ENCODE measurements around the gene TXK. TPM values are rescaled to one million over a fixed set of nuclear protein-coding genes. Genes with fewer than 3 reads are reported as not detected.

The TXK gene
- total RNA-seq, 2 donors from 2014 or later = 2.7 to 2.8 TPM

- no peak for ATAC-seq (ENCODE audit: insufficient number of reproducible peaks, low FRiP score, low read depth)
Measured at GRCh38 chr4:48082956-48083355, 51.1 kb downstream of the TXK start.

GRCh38 chr4:48081196-48081595 lies 52.9 kb downstream of the TXK start:
- H3K27me3 ChIP-seq (replicated peaks; ENCODE audit: insufficient read depth) = no peaks in the 10 kb centered on the region
- H3K27ac ChIP-seq = no peak overlapping the region
- H3K36me3 ChIP-seq = no peaks in the 10 kb centered on the region
- H3K4me3 ChIP-seq = no peak overlapping the region
- no peaks in the 10 kb centered on the region for H3K9me3 ChIP-seq
- ATAC-seq (ENCODE audit: insufficient number of reproducible peaks, low FRiP score, low read depth) = no peak
- H3K4me1 ChIP-seq (ENCODE audit: control insufficient read depth in 1 of 2, low read depth in 2 of 2) = no peaks in the 10 kb centered on the region
- DNase-seq (ENCODE audit: low spot score) = no peak
- TF ChIP-seq CTCF (IDR thresholded peaks at IDR 0.05) = no peak

More at GRCh38 chr4:48082956-48083355, 51.1 kb downstream of the TXK start:
- Histone ChIP-seq H3K27ac (no peak overlapping the region), H3K9me3 (no peaks in the 10 kb centered on the region), H3K4me1 (ENCODE audit: control insufficient read depth in 1 of 2, low read depth in 2 of 2) (no peaks in the 10 kb centered on the region), H3K4me3 (no peak overlapping the region), H3K36me3 (no peaks in the 10 kb centered on the region), H3K27me3 (replicated peaks; ENCODE audit: insufficient read depth) (no peaks in the 10 kb centered on the region)
- DNase-seq (ENCODE audit: low spot score) = no peak
- no peak for TF ChIP-seq CTCF (IDR thresholded peaks at IDR 0.05)

GRCh38 chr4:48079972-48080391 lies 54.1 kb downstream of the TXK start:
- ATAC-seq (ENCODE audit: insufficient number of reproducible peaks, low FRiP score, low read depth) (no peak), DNase-seq (ENCODE audit: low spot score) (no peak)
- H3K36me3 ChIP-seq = no peaks in the 10 kb centered on the region
- H3K4me1 ChIP-seq (ENCODE audit: control insufficient read depth in 1 of 2, low read depth in 2 of 2) = no peaks in the 10 kb centered on the region
- H3K27me3 ChIP-seq (replicated peaks; ENCODE audit: insufficient read depth) = no peaks in the 10 kb centered on the region
- TF ChIP-seq CTCF (IDR thresholded peaks at IDR 0.05) = no peak
- no peaks in the 10 kb centered on the region for H3K9me3 ChIP-seq
- no peak overlapping the region for H3K27ac ChIP-seq
- H3K4me3 ChIP-seq = no peak overlapping the region

- TF ChIP-seq CTCF (IDR thresholded peaks at IDR 0.05) = no peak
- ATAC-seq (ENCODE audit: insufficient number of reproducible peaks, low FRiP score, low read depth) = no peak
Measured at GRCh38 chr4:48078862-48079655, 55.0 kb downstream of the TXK start.

GRCh38 chr4:48078425-48078824 lies 55.6 kb downstream of the TXK start:
- no peak for ATAC-seq (ENCODE audit: insufficient number of reproducible peaks, low FRiP score, low read depth)
- Histone ChIP-seq H3K27me3 (replicated peaks; ENCODE audit: insufficient read depth) (no peaks in the 10 kb centered on the region), H3K36me3 (no peaks in the 10 kb centered on the region), H3K4me3 (no peak overlapping the region), H3K27ac (no peak overlapping the region), H3K9me3 (no peaks in the 10 kb centered on the region), H3K4me1 (ENCODE audit: control insufficient read depth in 1 of 2, low read depth in 2 of 2) (no peaks in the 10 kb centered on the region)
- no peak for DNase-seq (ENCODE audit: low spot score)
- TF ChIP-seq CTCF (IDR thresholded peaks at IDR 0.05) = no peak

More at GRCh38 chr4:48078862-48079655, 55.0 kb downstream of the TXK start:
- H3K4me1 ChIP-seq (ENCODE audit: control insufficient read depth in 1 of 2, low read depth in 2 of 2) = no peaks in the 10 kb centered on the region
- no peak overlapping the region for H3K4me3 ChIP-seq
- DNase-seq (ENCODE audit: low spot score) = no peak
- H3K27me3 ChIP-seq (replicated peaks; ENCODE audit: insufficient read depth) = no peaks in the 10 kb centered on the region
- H3K9me3 ChIP-seq = no peaks in the 10 kb centered on the region
- no peak overlapping the region for H3K27ac ChIP-seq
- H3K36me3 ChIP-seq = no peaks in the 10 kb centered on the region
